Measurements from ENCODE around the gene ATP13A4. TPM values are rescaled to one million over a fixed set of nuclear protein-coding genes. Genes with fewer than 3 reads are reported as not detected.

The ATP13A4 gene
- total and polyA plus RNA-seq, 8 donors = 48.4 to 262 (median 60.2) TPM

GRCh38 chr3:193491026-193491425 lies 63.7 kb downstream of the ATP13A4 start:
- intact Hi-C loops (cut with DNase I) = no loop called here
- Histone ChIP-seq H3K4me1 (peaks cover 0 to 8% of the 10 kb centered on the region in 2 donors), H3K27ac (peak overlapping the region; percentile 43 to 57), H3K36me3 (no peaks in the 10 kb centered on the region), H3K4me3 (no peak overlapping the region), H3K9me3 (no peaks in the 10 kb centered on the region), H3K27me3 (no peaks in the 10 kb centered on the region)
- peak; percentile 59 for ATAC-seq
- DNase-seq = no peak
- no peak for TF ChIP-seq CTCF (IDR thresholded peaks at IDR 0.05)

GRCh38 chr3:193490580-193490979 lies 64.1 kb downstream of the ATP13A4 start:
- TF ChIP-seq CTCF (IDR thresholded peaks at IDR 0.05) = no peak
- Histone ChIP-seq H3K4me1 (peaks cover 0 to 8% of the 10 kb centered on the region in 2 donors), H3K9me3 (no peaks in the 10 kb centered on the region), H3K36me3 (no peaks in the 10 kb centered on the region), H3K27ac (peak overlapping the region; percentile 43 to 57), H3K4me3 (no peak overlapping the region), H3K27me3 (no peaks in the 10 kb centered on the region)
- intact Hi-C loops (cut with DNase I) = no loop called here
- ATAC-seq (peak; percentile 8), DNase-seq (no peak)

- TF ChIP-seq CTCF (IDR thresholded peaks at IDR 0.05) = no peak
- H3K36me3 ChIP-seq = no peaks in the 10 kb centered on the region
- H3K4me3 ChIP-seq = no peak overlapping the region
- no peaks in the 10 kb centered on the region for H3K27me3 ChIP-seq
- H3K27ac ChIP-seq = peak overlapping the region; percentile 43 to 57
- ATAC-seq = no peak
- no peaks in the 10 kb centered on the region for H3K9me3 ChIP-seq
- DNase-seq = no peak
- peaks cover 0 to 8% of the 10 kb centered on the region in 2 donors for H3K4me1 ChIP-seq
- intact Hi-C loops (cut with DNase I) = no loop called here
Observed at GRCh38 chr3:193489949-193490348, 64.7 kb downstream of the ATP13A4 start.

- intact Hi-C loops (cut with DNase I) = no loop called here
- TF ChIP-seq CTCF (IDR thresholded peaks at IDR 0.05) = no peak
- H3K27ac ChIP-seq = peak overlapping the region in 1 of 2 donors; percentile 57
- no peaks in the 10 kb centered on the region for H3K36me3 ChIP-seq
- no peaks in the 10 kb centered on the region for H3K27me3 ChIP-seq
- peaks cover 0 to 8% of the 10 kb centered on the region in 2 donors for H3K4me1 ChIP-seq
- H3K4me3 ChIP-seq = no peak overlapping the region
- ATAC-seq (peak; percentile 47), DNase-seq (no peak)
- H3K9me3 ChIP-seq = no peaks in the 10 kb centered on the region
Observed at GRCh38 chr3:193488741-193489140, 66.0 kb downstream of the ATP13A4 start.

DNA sequence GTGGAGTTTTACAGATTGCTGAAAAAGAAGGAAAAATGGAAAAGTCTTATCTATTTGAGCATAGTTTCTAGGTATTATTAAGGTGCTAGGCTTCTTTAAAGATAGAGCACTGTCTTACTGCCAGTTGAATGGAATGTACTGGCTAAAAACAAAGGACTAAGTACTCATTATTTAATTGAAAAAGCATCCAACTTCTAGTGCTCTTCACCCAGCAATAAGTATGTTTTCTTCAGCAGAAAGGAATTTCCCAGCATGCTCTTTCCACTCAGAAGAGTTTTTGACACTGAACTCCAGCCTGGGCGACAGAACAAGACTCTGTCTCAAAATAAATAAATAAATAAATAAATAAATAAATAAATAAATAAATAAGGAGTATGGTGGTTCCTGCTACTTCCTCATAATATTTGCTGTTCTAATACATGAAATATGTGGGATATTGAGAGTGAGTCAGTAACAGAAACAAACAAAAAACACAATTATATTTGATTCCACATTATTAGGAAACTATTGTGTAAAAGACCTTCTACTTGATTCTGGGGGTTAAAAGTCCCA lies 70.6 kb downstream of the ATP13A4 start:
- no peaks in the 10 kb centered on the region for H3K4me1 ChIP-seq
- no peak for TF ChIP-seq CTCF (IDR thresholded peaks at IDR 0.05)
- no peaks in the 10 kb centered on the region for H3K36me3 ChIP-seq
- DNase-seq (no peak), ATAC-seq (peak; percentile 84)
- H3K4me3 ChIP-seq = no peak overlapping the region
- H3K27ac ChIP-seq = peak overlapping the region; percentile 15 to 23
- H3K27me3 ChIP-seq = no peaks in the 10 kb centered on the region
- intact Hi-C loops (cut with DNase I) = no loop called here
- peaks cover 0 to 2% of the 10 kb centered on the region in 2 donors for H3K9me3 ChIP-seq
